IMR-90 (cell line): ENCODE measurements around the gene MOB1A. TPM values are rescaled to one million over a fixed set of nuclear protein-coding genes. Genes with fewer than 3 reads are reported as not detected.

Experiments
- USF2 ChIP-seq: fragments of 150-350 bp; IDR thresholded peaks from 2 replicates; pipeline ENCODE4 v1.6.1; 2017; ENCODE audit warnings: mild to moderate bottlenecking, antibody characterized with exemption, low read length, low read depth
- polyA plus RNA-seq, 3 experiments: library from polyadenylated mRNA; depleted of rRNA; stranded (reverse); fragments of >200 nt; gene quantifications; 2 replicates each; pipeline ENCODE4 v1.2.3, GENCODE V29; 2012; ENCODE audit warnings: low replicate concordance in 1 of 3
- total RNA-seq: library from RNA; depleted of rRNA; stranded (reverse); fragments of >200 nt; gene quantifications from 2 replicates; pipeline ENCODE4 v1.2.3, GENCODE V29; 2012

MOB1A gene
- total and polyA plus RNA-seq, 2 of the 4 experiments (the other 2 are of a cell fraction) = 21.0 to 60.8 TPM

DNA sequence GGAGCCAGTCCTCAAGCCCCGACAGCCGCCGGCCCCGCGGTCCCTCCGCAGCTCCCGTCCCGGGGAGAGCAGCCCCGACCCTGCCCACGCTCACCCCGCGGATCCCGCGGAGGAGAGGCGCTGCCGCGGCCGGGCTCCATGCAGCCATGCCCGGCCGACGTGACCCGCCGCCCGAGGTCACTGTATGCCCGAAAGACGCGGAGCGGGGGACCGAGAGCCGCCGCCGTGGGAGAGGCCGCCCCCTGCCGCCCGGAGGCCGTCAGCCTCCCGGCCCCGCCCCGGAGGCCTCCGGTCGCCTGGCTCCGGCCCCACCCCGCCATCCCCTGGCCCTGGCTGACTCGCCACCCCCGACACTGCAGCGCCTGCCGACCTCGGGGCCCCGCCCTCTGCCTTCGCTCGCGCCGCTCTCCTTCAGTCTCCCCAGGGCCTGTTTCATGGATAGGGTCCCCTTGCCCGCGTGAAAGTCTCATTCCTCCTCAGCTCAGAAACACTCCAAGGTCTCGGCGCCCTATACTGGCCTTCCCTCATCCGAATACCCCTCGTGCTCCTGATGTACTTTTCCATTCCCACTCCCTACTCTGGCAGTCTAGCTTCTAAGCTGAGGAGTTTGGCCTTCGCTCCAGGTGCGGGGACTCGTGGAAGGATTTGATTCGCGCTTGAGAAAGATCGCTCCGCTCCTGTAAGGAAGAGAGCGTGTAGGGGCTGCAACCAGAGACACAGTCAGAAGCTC lies 30.8 kb downstream of the MOB1A start, which contains the start of gene BOLA3 (continued):
- TF ChIP-seq USF2 = no peak
